CD4-positive, alpha-beta T cell treated with Interleukin-6 for 4 hours (primary cell): Measurements from ENCODE around the gene TMEM39B.
"Not testable (repeated sequence)": the region's sequence is repeated elsewhere in the genome, so short reads cannot be mapped to it uniquely, and the experiment has no call there.

Source experiments
- DNase-seq: peaks from one replicate; pipeline ENCODE4 v3.0.0-alpha.2; 2020; ENCODE audit warnings: mixed read lengths

Gene TMEM39B

GRCh38 chr1:32114420-32114819 lies 41.7 kb downstream of the TMEM39B start:
- DNase-seq: no peak

GRCh38 chr1:32115496-32115895 lies 42.8 kb downstream of the TMEM39B start:
- DNase-seq: no peak

- DNase-seq: no peak
Observed at GRCh38 chr1:32116531-32116930, 43.8 kb downstream of the TMEM39B start.

- no peak for DNase-seq
Observed at GRCh38 chr1:32122151-32122550, 49.4 kb downstream of the TMEM39B start.

- not testable (repeated sequence) for DNase-seq
Observed at GRCh38 chr1:32123361-32123760, 50.6 kb downstream of the TMEM39B start.

- no peak for DNase-seq
Observed at GRCh38 chr1:32125313-32125712, 52.6 kb downstream of the TMEM39B start.

- DNase-seq: no peak
Observed at GRCh38 chr1:32126770-32127169, 54.0 kb downstream of the TMEM39B start.

- DNase-seq: no peak
Observed at GRCh38 chr1:32127409-32128198, 54.9 kb downstream of the TMEM39B start.

- DNase-seq: no peak
Observed at GRCh38 chr1:32128479-32128878, 55.7 kb downstream of the TMEM39B start.

- DNase-seq: no peak
Observed at GRCh38 chr1:32128964-32129363, 56.2 kb downstream of the TMEM39B start.

GRCh38 chr1:32133950-32134280 lies 61.2 kb downstream of the TMEM39B start:
- not testable (repeated sequence) for DNase-seq

GRCh38 chr1:32137111-32137510 lies 64.4 kb downstream of the TMEM39B start:
- DNase-seq: no peak

- DNase-seq: no peak
Observed at GRCh38 chr1:32138965-32139364, 66.2 kb downstream of the TMEM39B start.

GRCh38 chr1:32142446-32143301 lies 69.9 kb downstream of the TMEM39B start:
- no peak for DNase-seq

- not testable (repeated sequence) for DNase-seq
Observed at GRCh38 chr1:32143302-32143695, 70.6 kb downstream of the TMEM39B start.

GRCh38 chr1:32144033-32144432 lies 71.3 kb downstream of the TMEM39B start:
- DNase-seq: no peak

- not testable (repeated sequence) for DNase-seq
Observed at GRCh38 chr1:32147799-32148198, 75.1 kb downstream of the TMEM39B start.

- no peak for DNase-seq
Observed at GRCh38 chr1:32150847-32151246, 78.1 kb downstream of the TMEM39B start.

- no peak for DNase-seq
Observed at GRCh38 chr1:32151319-32151787, 78.6 kb downstream of the TMEM39B start.
